Measurements from ENCODE around the gene SYNDIG1.

- TF ChIP-seq CTCF (IDR thresholded peaks at IDR 0.05): no peak
- no peak for TF ChIP-seq TCF7L2 (IDR thresholded peaks at IDR 0.05; ENCODE audit: low read depth, low read length)
- no peak for TF ChIP-seq POLR2AphosphoS5 (IDR thresholded peaks at IDR 0.05; ENCODE audit: low read depth, low read length)
- TF ChIP-seq SIN3A (IDR thresholded peaks at IDR 0.05; ENCODE audit: borderline replicate concordance, insufficient read depth, low read depth, low read length): no peak
- no peak for TF ChIP-seq REST (IDR thresholded peaks at IDR 0.05; ENCODE audit: insufficient read depth in 1 of 2, low read depth in 2 of 2, low read length in 1 of 2)
Observed at GRCh38 chr20:24580855-24581254, 111.4 kb downstream of the SYNDIG1 start.

All from Panc1 (cell line).